HG02610 (cell line): ENCODE results near the gene TIMM23B.
A peak's percentile ranks its signal among the peaks of the same experiment; 100 is the strongest.
"Not testable (repeated sequence)": the region's sequence is repeated elsewhere in the genome, so short reads cannot be mapped to it uniquely, and the experiment has no call there.

Experiments used
- ATAC-seq: cut with Tn5 transposase; IDR thresholded peaks from one replicate; pipeline ENCODE4 v1.9.1; 2021; ENCODE audit warnings: mild to moderate bottlenecking, moderate library complexity; ENCODE audit not compliant: unreplicated experiment

Gene TIMM23B, protein sequence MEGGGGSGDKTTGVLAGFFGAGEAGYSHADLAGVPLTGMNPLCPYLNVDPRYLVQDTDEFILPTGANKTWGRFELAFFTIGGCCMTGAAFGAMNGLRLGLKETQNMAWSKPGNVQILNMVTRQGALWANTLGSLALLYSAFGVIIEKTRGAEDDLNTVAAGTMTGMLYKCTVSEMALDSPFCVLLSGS

DNA sequence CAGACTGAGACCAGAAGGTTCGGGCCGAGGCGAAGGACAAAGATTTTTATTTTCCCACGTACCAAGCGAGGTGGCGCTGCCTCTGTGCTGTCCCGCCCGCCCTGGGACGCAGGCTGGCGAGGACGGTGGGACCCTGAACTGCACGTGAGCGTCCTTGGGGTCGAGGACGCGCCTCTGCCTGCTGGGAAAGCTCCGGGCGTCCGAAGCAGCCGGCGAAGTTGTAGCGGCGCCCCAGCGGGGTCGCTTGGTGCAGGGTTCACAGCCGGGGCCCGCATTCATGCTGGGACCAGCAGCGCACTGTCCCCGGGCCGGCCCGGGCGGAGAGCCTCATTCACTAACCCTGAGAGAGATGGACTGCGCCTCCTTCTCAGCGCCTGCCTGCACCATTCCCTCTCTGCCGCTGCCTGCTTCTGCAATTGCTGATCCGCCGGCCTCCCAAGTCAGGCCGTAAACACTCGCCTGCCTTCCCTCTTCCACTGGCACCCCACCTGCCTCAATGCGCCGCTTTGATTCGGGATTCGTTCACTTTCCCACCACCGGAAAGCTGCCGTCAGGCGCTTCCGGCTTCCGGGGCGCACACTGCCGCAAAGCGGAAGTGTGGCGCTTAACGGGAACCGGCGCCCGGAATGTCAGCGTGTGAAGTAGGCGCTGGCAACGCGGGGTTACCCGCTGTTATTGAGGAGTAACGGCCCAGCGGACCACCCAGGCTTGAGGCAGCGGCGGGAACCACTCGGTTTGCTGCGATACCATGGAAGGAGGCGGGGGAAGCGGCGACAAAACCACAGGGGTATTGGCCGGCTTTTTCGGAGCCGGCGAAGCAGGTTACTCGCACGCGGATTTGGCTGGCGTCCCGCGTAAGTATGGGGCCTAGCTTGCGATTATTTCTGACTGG, at the start of gene TIMM23B, which contains the start of gene PARG:
TSS of gene TIMM23B (plus strand) at position 607 of the 892 bp plus-strand sequence. CDS start at position 749, 142 bp downstream.
TSS of gene PARG (minus strand) at position 581 of the 892 bp plus-strand sequence. CDS start at position 279, 302 bp downstream.
- peak; percentile 69 for ATAC-seq

DNA sequence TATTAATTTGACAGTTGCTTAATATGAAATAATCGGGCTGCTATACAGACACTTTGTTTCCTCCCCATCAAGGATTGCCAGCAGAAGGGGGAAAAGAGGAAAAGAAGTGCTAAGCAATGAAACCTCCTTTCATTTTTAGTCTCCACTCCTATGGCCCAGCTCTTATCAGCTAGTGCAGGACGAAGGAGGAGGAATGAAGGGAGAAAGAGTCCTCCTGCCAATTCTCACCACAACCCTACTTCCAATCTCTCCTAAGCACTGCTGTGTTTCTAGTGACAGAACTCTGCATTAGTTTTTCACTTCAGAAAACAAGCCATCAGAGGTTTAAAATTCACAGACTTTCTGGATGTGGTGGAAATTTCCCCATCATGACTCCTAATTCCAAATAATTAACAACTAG, 41.9 kb upstream of the TIMM23B start:
- ATAC-seq, result not testable (repeated sequence)

DNA sequence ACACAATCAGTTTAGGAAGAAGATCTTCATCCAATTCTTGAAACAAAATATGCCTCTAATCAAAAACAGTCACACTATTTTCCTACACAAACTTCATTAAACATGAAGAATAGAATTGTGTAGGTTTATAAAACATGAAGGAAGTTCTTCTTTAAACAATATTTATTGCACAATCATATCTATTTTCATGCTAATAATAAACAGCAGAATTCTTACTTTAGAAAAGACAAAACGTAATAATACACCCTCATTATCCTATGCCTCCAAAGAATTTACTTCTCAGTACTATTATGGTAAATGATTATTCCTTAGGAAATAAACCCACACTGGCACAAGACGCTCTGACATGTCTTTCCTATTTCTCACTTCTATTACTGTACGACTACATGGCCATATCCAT, 41.4 kb upstream of the TIMM23B start:
- ATAC-seq, result not testable (repeated sequence)

DNA sequence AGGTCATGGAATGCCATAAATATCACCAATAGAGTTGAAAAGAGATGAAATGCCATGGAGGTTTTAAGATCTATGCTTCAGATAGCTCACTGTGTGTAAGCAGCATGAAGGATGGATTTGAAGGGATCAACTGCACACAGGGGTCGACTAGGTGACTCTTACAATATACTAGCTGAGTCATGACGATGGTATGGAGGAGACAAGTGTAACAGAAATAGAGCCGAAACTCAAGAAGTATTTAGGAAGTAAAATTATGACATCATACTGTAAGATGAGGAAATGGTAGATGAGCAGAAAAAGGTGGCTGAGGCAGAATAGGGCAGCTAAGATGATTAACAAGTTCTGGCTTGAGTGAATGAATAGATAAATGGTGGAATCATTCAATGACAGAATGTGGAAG, 38.0 kb upstream of the TIMM23B start:
- not testable (repeated sequence) for ATAC-seq

GRCh38 chr10:49908290-49909080, 33.4 kb upstream of the TIMM23B start:
- not testable (repeated sequence) for ATAC-seq

DNA sequence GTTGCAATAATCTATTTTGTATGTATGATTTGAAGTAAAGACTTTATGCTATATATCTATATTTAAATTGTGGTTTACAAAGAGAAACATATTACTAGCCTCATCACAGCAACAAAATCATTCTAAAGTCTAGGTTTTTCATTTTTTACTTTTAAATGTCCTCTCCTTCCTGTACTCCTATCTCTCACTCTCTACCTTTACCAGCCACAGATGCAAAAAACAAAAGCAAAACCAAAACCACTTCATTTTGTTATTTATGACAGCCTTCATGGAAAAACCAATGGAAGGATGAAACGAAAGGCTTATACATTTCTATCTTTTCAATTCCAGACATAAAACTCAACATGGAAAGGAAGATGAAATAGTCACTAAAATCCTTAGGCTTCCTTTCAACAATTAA, 31.6 kb upstream of the TIMM23B start:
- ATAC-seq, result not testable (repeated sequence)

- ATAC-seq, result not testable (repeated sequence)
Measured at GRCh38 chr10:49916451-49916850, 25.4 kb upstream of the TIMM23B start.

DNA sequence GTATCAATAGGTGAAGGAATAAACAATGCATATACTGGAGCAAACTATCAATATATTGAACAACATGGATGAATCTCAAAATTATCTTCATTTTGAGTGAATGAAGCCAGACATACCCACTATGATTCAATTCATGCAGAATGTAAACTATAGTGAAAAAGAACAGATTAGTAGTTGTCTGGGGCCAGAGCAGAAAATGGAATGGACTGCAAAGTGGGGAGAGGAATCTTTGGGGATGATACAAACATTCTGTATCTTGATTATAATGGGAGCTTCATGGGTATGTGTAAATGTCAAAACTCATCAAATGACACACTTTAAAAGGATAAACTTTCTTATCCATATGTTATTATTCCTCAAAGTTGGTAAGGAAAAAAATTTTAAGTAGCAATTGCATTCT, 23.9 kb upstream of the TIMM23B start:
- ATAC-seq, result not testable (repeated sequence)

DNA sequence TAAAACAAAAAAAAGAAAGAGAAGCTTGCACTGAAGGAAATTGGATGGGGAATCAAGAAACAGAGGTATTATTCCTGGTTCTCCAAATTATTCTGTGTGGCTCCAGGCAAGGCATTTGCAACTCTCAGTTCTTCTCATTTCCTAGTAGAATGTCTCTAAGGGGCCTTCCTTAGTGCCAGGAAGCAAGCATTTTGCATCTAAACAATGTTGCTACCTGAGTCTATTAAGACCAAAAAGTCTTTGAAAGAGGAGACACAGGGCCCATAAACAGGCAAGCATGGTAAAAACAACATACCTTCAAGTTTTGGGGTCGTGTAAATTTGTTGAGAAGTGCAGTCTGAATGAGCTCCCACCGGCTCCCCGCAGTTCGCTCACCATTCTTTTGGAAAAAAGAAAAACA, 19.8 kb upstream of the TIMM23B start:
- not testable (repeated sequence) for ATAC-seq

DNA sequence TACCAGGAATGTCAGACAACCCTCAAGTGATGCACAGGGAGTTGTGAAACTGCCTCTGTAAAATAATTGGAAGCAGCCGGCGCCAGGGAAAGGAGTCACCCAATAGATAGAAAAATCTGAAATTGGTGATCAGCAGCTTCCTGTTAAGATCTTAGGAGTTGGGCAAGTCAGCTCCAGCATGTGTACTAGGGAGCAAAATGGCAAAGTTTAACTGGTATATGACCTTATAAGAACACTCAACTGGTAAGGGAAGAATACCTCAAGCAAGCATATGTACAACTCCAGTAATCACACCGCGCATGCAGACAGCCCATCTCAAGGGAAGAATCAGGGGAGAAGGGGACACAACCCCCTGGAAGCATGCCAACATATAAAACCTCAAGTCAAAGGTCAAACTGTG, 18.3 kb upstream of the TIMM23B start:
- ATAC-seq, result not testable (repeated sequence)

DNA sequence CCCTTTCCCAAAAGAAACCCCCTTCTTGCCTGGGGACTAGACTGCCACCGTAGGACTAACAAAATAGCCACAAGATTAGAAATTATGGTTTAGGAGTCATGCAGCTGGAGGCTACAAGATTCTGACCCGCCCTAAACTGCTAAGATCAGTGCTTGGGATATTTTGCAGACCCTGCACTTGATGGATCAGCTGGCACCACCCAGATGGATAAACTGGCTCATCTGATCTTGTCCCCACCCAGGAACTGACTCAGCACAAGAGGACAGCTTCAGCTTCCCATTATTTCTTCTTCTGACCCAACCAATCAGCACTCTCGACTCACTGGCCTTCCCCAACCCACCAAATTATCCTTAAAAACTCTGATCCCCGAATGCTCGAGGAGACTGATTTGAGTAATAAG, 10.6 kb upstream of the TIMM23B start:
- not testable (repeated sequence) for ATAC-seq

DNA sequence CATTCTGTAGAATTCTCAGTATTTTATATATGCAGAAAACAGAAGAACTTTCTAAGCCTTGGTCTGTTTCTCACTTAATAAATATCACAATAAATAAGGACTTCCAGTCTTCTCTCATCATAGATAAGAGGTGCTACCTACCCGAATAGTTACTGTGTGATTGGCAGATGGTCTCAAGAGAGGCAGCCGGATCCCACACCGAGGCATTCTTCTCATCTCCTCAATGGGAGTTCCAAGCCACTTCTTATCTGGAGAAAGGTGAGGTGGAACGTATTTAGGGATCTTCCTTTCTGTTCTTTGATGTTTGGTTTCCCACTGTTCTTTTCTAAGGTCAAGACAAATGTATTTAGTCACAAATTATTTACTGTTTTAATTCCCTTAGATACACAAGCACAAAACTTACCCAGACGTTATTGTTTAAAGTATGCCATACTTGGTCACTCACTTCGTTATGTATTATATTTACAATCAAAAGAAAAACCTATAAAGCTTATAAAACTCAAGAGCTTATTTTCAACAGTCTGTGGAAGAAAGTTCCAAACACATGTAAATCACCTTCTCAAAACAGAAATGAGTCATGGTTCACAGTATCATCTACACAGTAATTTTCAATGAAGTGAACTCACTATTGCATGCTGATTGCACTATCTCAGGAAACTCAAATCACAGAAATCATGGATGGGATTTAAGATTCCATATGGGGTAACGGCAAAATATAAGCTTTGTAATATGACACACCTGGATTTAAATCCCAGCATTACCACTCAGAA, 9.7 kb upstream of the TIMM23B start:
- ATAC-seq, result not testable (repeated sequence)

GRCh38 chr10:49942339-49942705, 469 bp downstream of the TIMM23B start:
- ATAC-seq, result peak; percentile 18

DNA sequence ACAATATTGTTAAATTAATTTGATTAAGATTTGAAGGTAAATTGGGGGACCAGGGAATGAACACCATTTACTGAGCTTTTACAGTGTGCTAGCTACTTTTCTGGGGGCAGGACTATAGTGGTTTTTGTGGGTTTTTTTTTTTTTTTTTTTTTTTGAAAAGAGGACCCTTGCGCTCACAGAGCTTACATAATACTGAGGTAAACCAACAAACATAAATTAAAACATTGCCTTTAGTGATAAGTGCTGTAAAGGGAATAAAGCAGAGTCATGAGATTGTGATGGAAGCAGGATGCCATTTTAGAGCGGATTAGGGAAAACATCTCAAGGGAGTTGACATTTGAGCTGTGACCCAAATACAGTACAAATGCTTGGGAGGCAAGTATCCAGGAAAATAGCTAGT, 1.8 kb downstream of the TIMM23B start:
- ATAC-seq, result not testable (repeated sequence)

GRCh38 chr10:49948142-49948541, 6.3 kb downstream of the TIMM23B start:
- peak; percentile 92 for ATAC-seq

GRCh38 chr10:49948737-49949136, 6.9 kb downstream of the TIMM23B start:
- not testable (repeated sequence) for ATAC-seq

- not testable (repeated sequence) for ATAC-seq
Measured at GRCh38 chr10:49952006-49952405, 10.2 kb downstream of the TIMM23B start.

GRCh38 chr10:49953122-49953521, 11.3 kb downstream of the TIMM23B start:
- ATAC-seq, result not testable (repeated sequence)

DNA sequence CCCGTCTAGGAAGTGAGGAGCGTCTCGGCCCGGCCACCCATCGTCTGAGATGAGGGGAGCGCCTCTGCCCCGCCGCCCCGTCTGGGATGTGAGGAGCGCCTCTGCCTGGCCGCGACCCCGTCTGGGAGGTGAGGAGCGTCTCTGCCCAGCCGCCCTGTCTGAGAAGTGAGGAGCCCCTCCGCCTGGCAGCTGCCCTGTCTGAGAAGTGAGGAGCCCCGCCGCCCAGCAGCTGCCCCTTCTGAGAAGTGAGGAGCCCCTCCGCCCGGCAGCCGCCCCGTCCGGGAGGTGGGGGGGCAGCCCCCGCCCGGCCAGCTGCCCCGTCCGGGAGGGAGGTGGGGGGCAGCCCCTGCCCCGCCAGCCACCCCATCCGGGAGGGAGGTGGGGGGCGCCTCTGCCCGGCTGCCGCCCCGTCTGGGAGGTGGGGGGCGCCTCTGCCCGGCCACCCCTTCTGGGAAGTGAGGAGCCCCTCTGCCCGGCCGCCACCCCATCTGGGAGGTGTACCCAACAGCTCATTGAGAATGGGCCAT, 28.5 kb downstream of the TIMM23B start:
- not testable (repeated sequence) for ATAC-seq

GRCh38 chr10:49971466-49971865, 29.6 kb downstream of the TIMM23B start:
- ATAC-seq, result not testable (repeated sequence)
